SK-N-SH treated with all-trans-retinoic acid at 6 μM for 48 hours (cell line): Measurements from ENCODE around the gene KCNE5.

Experiments
- ARNTL ChIP-seq: fragments of 450-650 bp; formaldehyde crosslinking; IDR thresholded peaks from 2 replicates; pipeline ENCODE4 v1.5.0; 2020; ENCODE audit warnings: low read depth, mild to moderate bottlenecking, moderate library complexity, borderline replicate concordance
- BACH2 ChIP-seq: fragments of 250-450 bp; sonication (Bioruptor Pico); IDR thresholded peaks from 2 replicates; pipeline ENCODE4 v1.9.0; 2021; ENCODE audit warnings: mild to moderate bottlenecking, borderline replicate concordance
- OSR1 ChIP-seq: fragments of 250-450 bp; sonication (Bioruptor Pico); IDR thresholded peaks from 2 replicates; pipeline ENCODE4 v1.8.0; 2022; ENCODE audit warnings: moderate library complexity, mild to moderate bottlenecking, inconsistent platforms
- TCF4 ChIP-seq: fragments of 250-450 bp; sonication (Bioruptor Pico); IDR thresholded peaks from 2 replicates; pipeline ENCODE4 v1.8.0; 2021; ENCODE audit warnings: mild to moderate bottlenecking, moderate library complexity, borderline replicate concordance
- ZFP3 ChIP-seq: fragments of 250-450 bp; sonication (Bioruptor Pico); IDR thresholded peaks from 2 replicates; pipeline ENCODE4 v1.5.0; 2020; ENCODE audit warnings: mild to moderate bottlenecking, moderate library complexity
- ZNF565 ChIP-seq: fragments of 450-650 bp; formaldehyde crosslinking; conservative IDR thresholded peaks from 2 replicates; pipeline ENCODE4 v1.5.0; 2020; ENCODE audit warnings: low read depth, mild to moderate bottlenecking, moderate library complexity
- ZNF70 ChIP-seq: fragments of 450-650 bp; formaldehyde crosslinking; IDR thresholded peaks from 2 replicates; pipeline ENCODE4 v1.5.0; 2020; ENCODE audit warnings: mild to moderate bottlenecking, moderate library complexity
- TF ChIP-seq, protein P1 (sequence below): fragments of 250-450 bp; sonication (Bioruptor Pico); IDR thresholded peaks from 2 replicates; pipeline ENCODE4 v1.5.1; 2020; ENCODE audit warnings: low read depth, mild to moderate bottlenecking, moderate library complexity

DNA sequence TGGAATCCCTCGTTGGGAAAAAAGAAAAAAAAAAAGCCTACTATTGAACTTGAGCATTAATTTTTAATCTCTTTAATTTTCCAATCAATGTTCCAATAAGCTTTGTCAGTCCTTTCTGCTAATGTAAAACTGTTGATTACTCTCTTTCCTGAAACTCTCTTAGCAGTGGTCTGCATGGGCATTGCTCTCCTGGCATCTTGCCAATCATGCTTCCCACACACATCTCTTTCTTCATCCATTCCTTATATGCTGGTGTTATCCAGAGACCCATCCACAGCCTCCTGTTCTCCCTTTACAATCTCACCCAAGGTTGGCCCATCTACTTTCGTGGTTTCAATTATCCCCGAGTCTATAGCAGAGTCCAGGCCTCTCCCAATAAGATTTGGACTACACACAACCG, 31.8 kb upstream of the KCNE5 start:
- TF ChIP-seq ZFP3 (CRISPR knock-in tag) (no peak), ARNTL (CRISPR knock-in tag) (no peak), ZNF565 (CRISPR knock-in tag) (no peak), ZNF70 (CRISPR knock-in tag) (no peak), OSR1 (no peak), TCF4 (CRISPR knock-in tag) (no peak), BACH2 (CRISPR knock-in tag) (no peak)
- TF ChIP-seq, protein P1, sequence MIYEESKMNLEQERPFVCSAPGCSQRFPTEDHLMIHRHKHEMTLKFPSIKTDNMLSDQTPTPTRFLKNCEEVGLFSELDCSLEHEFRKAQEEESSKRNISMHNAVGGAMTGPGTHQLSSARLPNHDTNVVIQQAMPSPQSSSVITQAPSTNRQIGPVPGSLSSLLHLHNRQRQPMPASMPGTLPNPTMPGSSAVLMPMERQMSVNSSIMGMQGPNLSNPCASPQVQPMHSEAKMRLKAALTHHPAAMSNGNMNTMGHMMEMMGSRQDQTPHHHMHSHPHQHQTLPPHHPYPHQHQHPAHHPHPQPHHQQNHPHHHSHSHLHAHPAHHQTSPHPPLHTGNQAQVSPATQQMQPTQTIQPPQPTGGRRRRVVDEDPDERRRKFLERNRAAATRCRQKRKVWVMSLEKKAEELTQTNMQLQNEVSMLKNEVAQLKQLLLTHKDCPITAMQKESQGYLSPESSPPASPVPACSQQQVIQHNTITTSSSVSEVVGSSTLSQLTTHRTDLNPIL, result no peak
